ENCODE measurements around the gene RBM28.

- TF ChIP-seq GATA2 (IDR thresholded peaks at IDR 0.05; ENCODE audit: low read depth, low read length) = no peak
- no peak for TF ChIP-seq GATA3 (IDR thresholded peaks at IDR 0.05; ENCODE audit: low read depth, low read length)
Observed at GRCh38 chr7:128392446-128393327, 49.0 kb upstream of the RBM28 start.

All from SH-SY5Y (cell line).